GM12878 (cell line): ENCODE measurements around the gene MB21D2. TPM values are rescaled to one million over a fixed set of nuclear protein-coding genes. Genes with fewer than 3 reads are reported as not detected.

Experiments used
- ATAC-seq: fragments of 200-7000 bp; cut with Tn5 transposase; 3 replicates; pipeline ENCODE4 v1.9.1; 2020; ENCODE audit warnings: mild to moderate bottlenecking, moderate library complexity
- BruUV-seq: library from RNA; stranded (reverse); fragments of 400-500 nt; replicated peaks from 2 replicates; lab custom pipeline; 2021; lab: Mats Ljungman, UMichigan
- CTCF ChIA-PET: fragments of 300-600 bp; sonication (Branson Sonifier 250); formaldehyde crosslinking; extraction: SDS; loops from one replicate; lab custom pipeline; 2021; ENCODE audit warnings: inconsistent platforms; lab: Yijun Ruan, JAX
- POLR2A ChIA-PET: fragments of 350-600 bp; formaldehyde crosslinking; extraction: SDS; loops from one replicate; lab custom pipeline; 2021; ENCODE audit warnings: inconsistent platforms; lab: Charles Lee
- RAD21 ChIA-PET: fragments of 300-600 bp; sonication (Branson Sonifier 250); formaldehyde crosslinking; loops from one replicate; lab custom pipeline; 2023; ENCODE audit warnings: antibody characterized with exemption; ENCODE audit not compliant: unreplicated experiment; lab: Charles Lee
- SMC1A ChIA-PET: fragments of 300-600 bp; sonication (Branson Sonifier 250); formaldehyde crosslinking; loops from one replicate; lab custom pipeline; 2023; ENCODE audit not compliant: unreplicated experiment, uncharacterized antibody; lab: Charles Lee
- DNase-seq: peaks from one replicate; pipeline ENCODE4 v3.0.0-alpha.2; 2011; ENCODE audit warnings: low read depth, low spot score
- FAIRE-seq: peaks from 3 replicates; lab custom pipeline; 2011; peaks lifted over from hg19 to GRCh38; lab: Jason Lieb, UNC
- H2AFZ ChIP-seq: 2 replicates; pipeline ENCODE4 v1.6.0; 2011; ENCODE audit warnings: low read depth, low read length, control low read depth; ENCODE audit not compliant: control insufficient read depth
- H3K27ac ChIP-seq: 2 replicates; pipeline ENCODE4 v1.5.1; 2011; ENCODE audit warnings: control low read depth; ENCODE audit not compliant: control insufficient read depth, insufficient read depth
- H3K27me3 ChIP-seq, 2 experiments: replicated peaks in 1 of 2; 2 replicates each; pipeline versions ENCODE4 v1.6.0 to v1.6.1; 2011; ENCODE audit warnings: low read length in 1 of 2; ENCODE audit not compliant: control insufficient read depth in 2 of 2, insufficient read depth in 2 of 2
- H3K36me3 ChIP-seq, 2 experiments: 2 replicates each; pipeline ENCODE4 v1.5.1; 2011; ENCODE audit warnings: low read length in 1 of 2; ENCODE audit not compliant: control insufficient read depth in 2 of 2, insufficient read depth in 2 of 2
- H3K4me1 ChIP-seq: 2 replicates; pipeline ENCODE4 v1.6.1; 2011; ENCODE audit warnings: mild to moderate bottlenecking, low read length, moderate library complexity, mixed read lengths; ENCODE audit not compliant: control insufficient read depth, insufficient read depth
- H3K4me2 ChIP-seq: 2 replicates; pipeline ENCODE4 v1.6.0; 2011; ENCODE audit warnings: control low read depth; ENCODE audit not compliant: control insufficient read depth, insufficient read depth
- H3K4me3 ChIP-seq: fragments of 200-600 bp; sonication (generic); 2 replicates; pipeline ENCODE4 v1.5.1; 2016
- H3K79me2 ChIP-seq: 2 replicates; pipeline ENCODE4 v1.6.0; 2011; ENCODE audit warnings: low read length; ENCODE audit not compliant: control insufficient read depth, insufficient read depth
- H3K9ac ChIP-seq: 2 replicates; pipeline ENCODE4 v1.8.0; 2011; ENCODE audit warnings: low read length, control low read depth, mixed read lengths; ENCODE audit not compliant: control insufficient read depth, insufficient read depth
- H3K9me3 ChIP-seq: replicated peaks from 3 replicates; pipeline ENCODE4 v1.5.1; 2011; ENCODE audit warnings: mild to moderate bottlenecking, low read length; ENCODE audit not compliant: control insufficient read depth, insufficient read depth
- H4K20me1 ChIP-seq: 2 replicates; pipeline ENCODE4 v1.6.0; 2011; ENCODE audit not compliant: control insufficient read depth, insufficient read depth
- EP300 ChIP-seq, 2 experiments: fragments of 150-350 bp in 1 of 2; IDR thresholded peaks; 2 replicates each; pipeline ENCODE4 v1.6.1; 2011 to 2012; ENCODE audit warnings: low read depth in 2 of 2, low read length in 2 of 2, borderline replicate concordance in 1 of 2, improper control_type of control experiment in 1 of 2, inconsistent platforms in 1 of 2; ENCODE audit not compliant: control insufficient read depth in 1 of 2
- POLR2AphosphoS5 ChIP-seq: IDR thresholded peaks from 2 replicates; pipeline ENCODE4 v1.6.1; 2011; ENCODE audit warnings: mild to moderate bottlenecking, low read length, inconsistent platforms
- SIN3A ChIP-seq: IDR thresholded peaks from 2 replicates; pipeline ENCODE4 v1.6.1; 2012; ENCODE audit warnings: low read depth, low read length, improper control_type of control experiment
- SMARCA5 ChIP-seq: fragments of 450-650 bp; IDR thresholded peaks from 2 replicates; pipeline ENCODE4 v1.6.1; 2017; ENCODE audit warnings: mild to moderate bottlenecking
- ZBTB40 ChIP-seq: fragments of 450-650 bp; IDR thresholded peaks from 2 replicates; pipeline ENCODE4 v1.6.1; 2016; ENCODE audit warnings: mild to moderate bottlenecking, moderate library complexity, borderline replicate concordance
- WGBS: methylation state at CpG from one replicate; pipeline ENCODE4 v1.1.6; 2016; ENCODE audit warnings: low lambda C conversion rate; ENCODE audit not compliant: insufficient replicate concordance, insufficient coverage; ENCODE audit errors: missing lambda C conversion rate; 5-methylcytosine and 5-hydroxymethylcytosine counted together
- in situ Hi-C: fragments of 300-500 bp; cut with MboI; formaldehyde crosslinking; loops from 9 replicates; pipeline ENCODE4 v1.14.3; 2018; ENCODE audit warnings: mixed read lengths
- intact Hi-C: fragments of 100-400 bp; cut with micrococcal nuclease; formaldehyde crosslinking; loops from one replicate; pipeline ENCODE4 v1.14.2; 2022; ENCODE audit not compliant: unreplicated experiment
- polyA plus RNA-seq, 11 experiments: library from polyadenylated mRNA; depleted of rRNA in 4 of 11; unstranded in 6 of 11; stranded (reverse) in 5 of 11; fragments of >200 nt; fragmentation: Nextera tagmentation in 4 of 11; fragmentation: Illumina TruSeq in 1 of 11; extraction: Ambion mirVana in 4 of 11; extraction: Trizol in 1 of 11; gene quantifications; 1 replicate in 1 of 11; 2 replicates in 10 of 11; pipeline versions ENCODE4 v1.2.1 to v1.2.3, GENCODE V29; 2011 to 2016; ENCODE audit warnings: inconsistent platforms in 2 of 11, missing spikeins in 2 of 11, low read depth in 1 of 11
- total RNA-seq, 4 experiments: library from RNA; depleted of rRNA in 3 of 4; stranded (reverse); fragments of >200 nt in 3 of 4; fragmentation: Illumina TruSeq in 1 of 4; extraction: Trizol in 1 of 4; gene quantifications; 2 replicates each; pipeline versions ENCODE4 v1.2.1 to v1.2.3, GENCODE V29; 2013 to 2021

MB21D2 gene
- total and polyA plus RNA-seq, 10 of the 15 experiments (the other 5 are each of a cell fraction or from before 2014, with no cell fraction given) = 7.9 to 21.2 (median 15.3) TPM

GRCh38 chr3:192889679-192890078 is 28.0 kb downstream of the MB21D2 start (continued):
- TF ChIP-seq SIN3A = no peak
- no peak for TF ChIP-seq EP300 (IDR thresholded peaks at IDR 0.05; ENCODE audit: borderline replicate concordance in 1 of 2, control insufficient read depth in 1 of 2, low read depth in 2 of 2, low read length in 2 of 2)
- TF ChIP-seq POLR2AphosphoS5 = no peak
- TF ChIP-seq SMARCA5 = no peak

GRCh38 chr3:192888190-192888589 is 29.5 kb downstream of the MB21D2 start:
- WGBS = 98% methylated on average over 5 of the region's 5 CpGs
- DNase-seq (no peak), FAIRE-seq (no peak)
- no peak overlapping the region for H2AFZ ChIP-seq
- H3K4me3 ChIP-seq = no peak overlapping the region
- SMC1A ChIA-PET = interaction anchor here (0.6 to 14.6 kb wide), 11 partner anchors 10 to 71 kb away, joined by 3 to 283 read pairs (median 11); partner anchors contain the start of gene MB21D2
- POLR2A ChIA-PET = interaction anchor here (1.0 to 2.7 kb wide), 9 partner anchors 9 to 70 kb away, joined by 4 to 10 read pairs (median 6); no protein-coding TSS in a partner anchor
- TF ChIP-seq ZBTB40 = no peak
- TF ChIP-seq, all 136 proteins: peak for 0
- no peak for ATAC-seq
- intact Hi-C loops = no loop called here
- no peaks in the 10 kb centered on the region for H3K36me3 ChIP-seq
- no peaks in the 10 kb centered on the region for H3K27me3 ChIP-seq
- peaks cover 61% of the 10 kb centered on the region for H3K79me2 ChIP-seq
- ChIA-PET CTCF (interaction anchor here (0.8 to 14.6 kb wide), 18 partner anchors 11 to 715 kb away, joined by 3 to 148 read pairs (median 6); partner anchors contain the start of gene MB21D2), RAD21 (interaction anchor here (0.5 to 2.9 kb wide), 15 partner anchors 10 to 153 kb away, joined by 3 to 23 read pairs (median 4); partner anchors contain the start of gene MB21D2)
- BruUV-seq = no TSS peak
- H3K4me1 ChIP-seq = peaks cover 30% of the 10 kb centered on the region
- H3K9ac ChIP-seq = no peak overlapping the region
- H3K27ac ChIP-seq = no peak overlapping the region
- no peaks in the 10 kb centered on the region for H4K20me1 ChIP-seq
- no peaks in the 10 kb centered on the region for H3K9me3 ChIP-seq
- in situ Hi-C loops = no loop called here
- no peak overlapping the region for H3K4me2 ChIP-seq
